ENCODE measurements around the gene BMP8A.

Gene BMP8A

DNA sequence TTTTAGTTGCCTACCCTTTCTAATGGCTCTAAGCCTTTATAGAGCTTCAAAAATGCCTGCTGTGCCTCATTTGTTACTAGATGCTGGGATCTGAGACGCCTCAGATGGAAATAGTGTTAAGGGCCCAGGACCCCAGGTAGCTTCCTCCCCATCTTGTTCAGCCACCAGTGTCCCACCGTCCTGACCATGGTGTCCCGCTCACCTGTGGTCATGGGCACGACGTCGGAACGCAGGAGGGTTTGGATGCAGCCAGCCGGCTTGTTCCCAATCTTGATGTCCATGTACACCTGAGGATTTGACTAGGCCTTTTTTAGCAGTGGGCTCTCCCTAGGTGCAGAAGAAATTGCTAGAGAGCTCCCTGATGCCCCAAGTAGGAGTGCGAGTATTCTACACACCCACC lies 54.1 kb downstream of the BMP8A start:
- H3K36me3 ChIP-seq (ENCODE audit: insufficient read depth, low read length), result no peaks in the 10 kb centered on the region; the same call in 1 of the 2 replicates
- H3K9ac ChIP-seq (ENCODE audit: low read depth, low read length), result no peak overlapping the region
- H3K9me3 ChIP-seq (ENCODE audit: control insufficient read depth, insufficient read depth, low read length), result no peaks in the 10 kb centered on the region
- H3K4me1 ChIP-seq (ENCODE audit: insufficient read depth, low read length), result no peaks in the 10 kb centered on the region

DNA sequence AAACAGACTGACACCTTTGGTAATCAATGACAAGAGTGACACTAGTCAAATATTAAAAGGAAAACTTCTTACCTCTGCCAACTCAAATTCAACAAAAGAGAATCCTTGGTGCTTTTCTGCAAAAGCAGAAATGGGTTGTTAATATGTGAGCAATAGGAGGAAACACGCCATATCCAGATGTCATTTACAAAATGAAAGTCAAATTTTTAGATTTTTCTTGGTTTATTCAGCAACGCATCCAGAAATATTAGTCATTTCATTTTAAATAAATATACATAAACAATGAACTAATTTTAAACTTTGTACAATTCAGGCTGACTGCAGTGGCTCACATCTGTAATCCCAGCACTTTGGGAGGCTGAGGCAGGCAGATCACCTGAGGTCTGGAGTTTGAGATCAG lies 62.8 kb downstream of the BMP8A start:
- no peaks in the 10 kb centered on the region for H3K4me1 ChIP-seq (ENCODE audit: insufficient read depth, low read length)
- H3K36me3 ChIP-seq (ENCODE audit: insufficient read depth, low read length), result no peaks in the 10 kb centered on the region
- no peaks in the 10 kb centered on the region for H3K9me3 ChIP-seq (ENCODE audit: control insufficient read depth, insufficient read depth, low read length)
- H3K9ac ChIP-seq (ENCODE audit: low read depth, low read length), result no peak overlapping the region

DNA sequence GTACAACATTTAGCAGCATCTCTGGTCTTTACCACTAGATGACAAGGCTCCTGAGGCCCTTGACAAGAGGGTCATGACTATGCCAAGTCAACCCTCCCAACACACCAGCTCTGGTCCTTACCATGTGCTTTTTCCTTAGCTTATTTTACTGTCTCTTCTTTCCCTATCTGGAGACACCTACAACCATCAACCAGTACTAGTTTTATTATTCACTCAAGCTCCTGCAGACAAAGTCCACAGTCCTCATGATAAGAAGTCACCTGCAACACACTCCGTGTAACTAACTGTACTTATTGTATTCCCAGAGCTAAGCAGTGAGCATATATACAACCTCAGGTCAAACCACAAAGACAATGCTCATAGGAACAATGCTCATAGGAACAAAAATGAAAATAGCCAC lies 69.8 kb downstream of the BMP8A start:
- H3K36me3 ChIP-seq (ENCODE audit: insufficient read depth, low read length), result peaks cover 45% of the 10 kb centered on the region
- no peaks in the 10 kb centered on the region for H3K9me3 ChIP-seq (ENCODE audit: control insufficient read depth, insufficient read depth, low read length)

DNA sequence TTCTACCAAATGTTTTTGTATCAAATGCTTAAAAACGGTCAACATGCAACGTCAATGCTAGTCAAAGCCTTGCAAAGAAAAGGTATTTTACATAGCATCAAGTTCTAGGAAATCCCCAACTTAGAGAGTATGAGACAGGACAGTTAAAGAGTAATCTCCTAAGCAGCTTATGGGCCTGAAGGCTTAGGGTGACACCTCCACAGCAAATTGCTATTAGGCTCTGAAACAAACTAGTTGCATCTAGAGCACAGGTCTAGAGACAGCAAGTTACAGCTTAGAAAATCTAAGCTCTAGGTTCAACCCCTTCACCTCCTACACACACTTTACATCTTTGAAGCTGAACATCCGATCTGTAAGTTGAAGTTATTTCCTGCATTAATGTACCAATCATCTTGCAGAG lies 71.5 kb downstream of the BMP8A start:
- H3K36me3 ChIP-seq (ENCODE audit: insufficient read depth, low read length), result peaks cover 57% of the 10 kb centered on the region
- H3K9me3 ChIP-seq (ENCODE audit: control insufficient read depth, insufficient read depth, low read length), result no peaks in the 10 kb centered on the region
- no peaks in the 10 kb centered on the region for H3K4me1 ChIP-seq (ENCODE audit: insufficient read depth, low read length)
- no peak overlapping the region for H3K9ac ChIP-seq (ENCODE audit: low read depth, low read length)

More for the DNA sequence above, 69.8 kb downstream of the BMP8A start:
- Histone ChIP-seq H3K9ac (ENCODE audit: low read depth, low read length) (no peak overlapping the region), H3K4me1 (ENCODE audit: insufficient read depth, low read length) (no peaks in the 10 kb centered on the region)

DNA sequence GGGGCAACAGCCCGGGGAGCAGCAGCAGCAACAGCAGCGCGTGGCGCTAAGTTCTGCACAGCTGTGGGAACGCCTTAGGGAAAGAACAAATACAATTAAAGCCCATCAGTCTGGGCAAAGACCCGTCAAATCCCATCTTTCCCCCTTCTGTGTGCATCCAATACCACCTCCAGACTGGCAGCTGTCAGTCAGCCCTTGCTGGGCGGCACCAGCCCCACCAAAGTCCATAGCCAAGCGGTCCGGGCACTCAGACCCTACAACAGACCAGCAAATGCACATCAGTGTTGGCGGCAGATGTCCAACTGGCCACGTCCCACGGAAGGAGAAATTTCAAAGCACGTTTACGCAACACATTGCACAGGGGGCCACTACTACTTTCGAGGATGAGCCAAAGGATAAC lies 72.2 kb downstream of the BMP8A start:
- Histone ChIP-seq H3K4me1 (ENCODE audit: insufficient read depth, low read length) (no peaks in the 10 kb centered on the region), H3K36me3 (ENCODE audit: insufficient read depth, low read length) (peaks cover 59% of the 10 kb centered on the region), H3K9ac (ENCODE audit: low read depth, low read length) (no peak overlapping the region), H3K9me3 (ENCODE audit: control insufficient read depth, insufficient read depth, low read length) (no peaks in the 10 kb centered on the region)

DNA sequence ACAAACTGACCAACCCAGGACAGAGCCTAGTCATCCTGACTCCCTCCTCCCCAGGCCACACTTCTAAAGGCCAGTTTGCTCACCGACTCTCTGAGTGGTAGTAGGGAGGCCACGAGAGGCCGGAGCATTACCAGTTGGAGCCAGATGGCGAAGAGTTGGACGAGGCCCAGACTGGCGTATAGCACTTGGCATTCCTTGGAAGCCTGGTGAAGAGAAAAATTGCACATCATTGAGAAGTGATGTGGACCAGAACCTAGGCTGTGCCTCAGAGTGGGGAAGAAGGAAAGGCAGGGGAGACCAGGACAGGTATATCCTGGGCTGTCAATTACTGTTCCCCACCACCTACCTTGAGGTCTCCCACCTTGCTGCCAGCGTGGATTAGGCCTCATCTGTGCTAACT lies 72.9 kb downstream of the BMP8A start:
- no peak overlapping the region for H3K9ac ChIP-seq (ENCODE audit: low read depth, low read length)
- H3K9me3 ChIP-seq (ENCODE audit: control insufficient read depth, insufficient read depth, low read length), result no peaks in the 10 kb centered on the region
- H3K36me3 ChIP-seq (ENCODE audit: insufficient read depth, low read length), result peaks cover 65% of the 10 kb centered on the region
- no peaks in the 10 kb centered on the region for H3K4me1 ChIP-seq (ENCODE audit: insufficient read depth, low read length)

DNA sequence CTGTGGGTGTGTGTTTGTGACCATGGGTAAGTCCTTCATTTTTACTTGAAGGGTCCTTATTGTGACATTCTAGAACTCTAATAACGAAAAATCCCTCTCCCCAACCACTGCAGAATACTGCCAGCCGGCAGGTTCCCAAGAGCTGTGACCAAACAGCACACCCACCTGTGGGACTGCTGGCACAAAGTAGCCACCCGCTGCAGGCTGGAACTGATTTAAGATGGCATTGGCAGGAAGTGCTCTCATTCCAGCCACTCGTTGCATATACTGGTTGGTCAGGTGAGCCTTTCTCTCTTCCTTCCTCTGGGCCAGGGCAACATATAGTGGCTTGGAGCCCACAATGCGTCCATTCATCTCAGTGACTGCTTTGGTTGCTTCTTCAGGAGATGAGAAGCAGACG lies 73.5 kb downstream of the BMP8A start:
- no peaks in the 10 kb centered on the region for H3K9me3 ChIP-seq (ENCODE audit: control insufficient read depth, insufficient read depth, low read length)

DNA sequence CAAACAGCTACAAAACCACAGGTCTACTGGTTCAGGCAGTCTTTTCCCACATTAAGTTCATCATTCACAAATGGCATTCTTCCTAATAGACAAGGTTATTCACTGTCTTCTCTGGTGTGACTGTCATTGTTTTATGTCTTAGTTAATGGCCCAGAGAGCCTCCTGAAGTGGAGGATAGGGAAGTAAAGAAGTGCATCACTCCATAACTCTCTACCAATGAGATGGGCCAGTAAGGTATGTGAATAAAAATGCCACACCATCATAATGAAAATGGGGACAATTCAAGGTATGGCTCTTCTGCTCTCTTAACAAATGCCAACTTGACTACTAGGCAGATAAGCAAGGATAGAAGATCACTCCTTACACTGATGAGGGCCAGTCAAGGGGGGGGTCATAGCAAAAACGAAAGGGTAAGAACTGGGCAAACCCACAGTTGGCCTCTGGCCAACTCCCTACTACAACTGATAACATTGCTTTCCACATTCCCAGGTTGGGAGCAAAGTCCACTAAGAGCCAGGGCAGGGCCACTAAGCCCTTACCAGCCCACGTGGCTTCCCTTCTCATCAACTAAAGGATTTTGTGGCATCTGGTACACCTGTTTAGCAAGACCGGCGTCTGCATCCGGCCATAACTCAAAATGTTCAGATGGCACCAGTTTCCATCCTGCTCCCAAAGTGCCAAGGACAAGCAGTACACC lies 75.2 kb downstream of the BMP8A start:
- H3K9ac ChIP-seq (ENCODE audit: low read depth, low read length), result no peak overlapping the region
- H3K9me3 ChIP-seq (ENCODE audit: control insufficient read depth, insufficient read depth, low read length), result no peaks in the 10 kb centered on the region
- no peaks in the 10 kb centered on the region for H3K4me1 ChIP-seq (ENCODE audit: insufficient read depth, low read length)
- peaks cover 76% of the 10 kb centered on the region for H3K36me3 ChIP-seq (ENCODE audit: insufficient read depth, low read length)

More for the DNA sequence above, 73.5 kb downstream of the BMP8A start:
- H3K4me1 ChIP-seq (ENCODE audit: insufficient read depth, low read length), result no peaks in the 10 kb centered on the region
- H3K36me3 ChIP-seq (ENCODE audit: insufficient read depth, low read length), result peaks cover 70% of the 10 kb centered on the region
- no peak overlapping the region for H3K9ac ChIP-seq (ENCODE audit: low read depth, low read length)

DNA sequence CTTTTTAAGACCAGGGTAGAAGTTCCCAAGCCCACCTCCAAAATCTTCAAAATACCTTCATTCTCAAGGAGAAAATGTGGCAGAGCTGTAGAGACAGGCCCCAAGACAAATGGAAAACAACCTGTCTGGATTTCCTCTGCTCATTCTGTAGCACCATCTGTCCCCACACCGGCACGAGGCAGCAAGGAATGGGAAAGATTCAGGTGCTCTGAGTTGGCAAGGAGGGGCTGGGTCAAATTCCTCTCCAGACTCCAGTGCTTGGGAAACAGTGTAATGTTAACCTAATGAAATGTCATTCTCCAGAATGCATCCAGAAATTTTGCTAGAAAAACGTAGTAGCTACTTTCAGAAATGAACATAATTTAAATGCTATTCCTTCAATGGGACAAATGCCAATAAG lies 75.9 kb downstream of the BMP8A start:
- Histone ChIP-seq H3K9ac (ENCODE audit: low read depth, low read length) (no peak overlapping the region), H3K4me1 (ENCODE audit: insufficient read depth, low read length) (no peaks in the 10 kb centered on the region), H3K36me3 (ENCODE audit: insufficient read depth, low read length) (peaks cover 77% of the 10 kb centered on the region), H3K9me3 (ENCODE audit: control insufficient read depth, insufficient read depth, low read length) (no peaks in the 10 kb centered on the region)

DNA sequence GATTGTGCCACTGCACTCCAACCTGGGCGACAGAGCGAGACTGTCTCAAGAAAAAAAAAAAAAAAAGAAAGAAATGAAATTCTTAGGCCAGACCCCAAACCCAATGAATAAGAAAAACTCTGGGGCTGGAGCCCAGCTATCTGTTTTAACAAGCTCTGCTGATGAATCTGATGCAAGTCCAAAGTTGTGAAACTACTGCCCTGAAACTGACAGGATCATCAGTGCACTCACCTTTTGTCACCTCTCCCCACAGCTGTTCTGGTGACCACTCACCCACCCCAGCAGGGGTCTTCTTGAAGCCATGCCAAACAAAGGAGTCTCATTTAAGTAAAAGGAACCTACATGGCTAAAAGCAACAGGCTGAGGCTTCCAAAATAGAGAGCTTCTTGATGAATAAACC lies 76.8 kb downstream of the BMP8A start:
- no peaks in the 10 kb centered on the region for H3K9me3 ChIP-seq (ENCODE audit: control insufficient read depth, insufficient read depth, low read length)

DNA sequence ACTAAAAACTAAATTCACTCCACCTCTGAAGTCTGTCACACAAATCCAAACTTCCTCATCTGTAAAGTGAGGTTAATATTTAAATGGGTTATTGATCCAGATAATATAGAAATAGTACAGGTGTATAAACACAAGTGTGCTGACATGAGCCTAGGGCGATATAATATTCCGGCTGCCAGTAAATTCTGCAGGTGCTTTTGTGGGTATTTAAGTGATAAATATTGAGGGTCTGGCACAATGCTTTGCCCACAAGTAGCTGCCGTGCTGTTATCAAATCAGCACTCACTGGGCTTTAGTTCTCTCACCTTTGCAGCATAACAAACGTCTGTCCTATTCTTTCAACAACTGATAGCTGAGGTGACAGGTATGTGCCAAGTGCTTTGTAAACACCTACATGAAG lies 77.6 kb downstream of the BMP8A start:
- Histone ChIP-seq H3K4me1 (ENCODE audit: insufficient read depth, low read length) (peaks cover 5% of the 10 kb centered on the region; the same call in 1 of the 2 replicates), H3K36me3 (ENCODE audit: insufficient read depth, low read length) (peaks cover 71% of the 10 kb centered on the region), H3K9me3 (ENCODE audit: control insufficient read depth, insufficient read depth, low read length) (no peaks in the 10 kb centered on the region), H3K9ac (ENCODE audit: low read depth, low read length) (no peak overlapping the region)

More for the DNA sequence above, 76.8 kb downstream of the BMP8A start:
- Histone ChIP-seq H3K36me3 (ENCODE audit: insufficient read depth, low read length) (peaks cover 75% of the 10 kb centered on the region), H3K9ac (ENCODE audit: low read depth, low read length) (no peak overlapping the region), H3K4me1 (ENCODE audit: insufficient read depth, low read length) (no peaks in the 10 kb centered on the region; the same call in 1 of the 2 replicates)

DNA sequence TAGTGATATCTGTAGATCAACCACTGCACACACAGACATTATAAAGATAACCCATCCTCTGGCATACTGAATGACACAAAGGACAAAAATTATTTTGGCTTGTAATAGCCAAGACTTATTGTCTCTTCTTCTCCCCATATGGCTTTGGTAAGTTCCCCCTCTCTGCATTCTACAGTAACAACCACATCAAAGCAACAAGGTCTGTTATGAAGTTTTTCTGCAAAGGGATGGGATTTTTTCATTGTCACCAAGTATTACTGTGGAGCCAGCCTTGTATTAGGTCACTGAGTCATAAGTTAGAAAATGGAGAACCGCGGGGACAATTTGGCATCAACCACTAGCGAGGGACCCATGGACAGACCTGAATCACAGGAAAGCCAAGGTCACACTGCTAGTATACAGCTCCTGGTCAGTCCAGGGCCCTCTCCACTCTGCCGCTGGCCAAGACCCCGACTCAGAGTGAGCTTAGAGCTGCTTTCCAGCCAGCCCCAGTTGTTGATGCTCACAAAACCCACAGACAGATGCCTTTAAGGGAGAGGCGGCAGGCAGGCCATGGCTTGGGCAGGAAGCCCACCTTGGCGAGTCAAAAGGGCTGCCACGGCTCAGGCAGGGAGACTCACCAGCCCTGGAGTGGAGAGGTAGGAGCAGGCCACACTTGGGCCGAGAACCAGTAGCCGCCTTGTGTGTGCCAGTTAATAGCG lies 79.2 kb downstream of the BMP8A start:
- H3K4me1 ChIP-seq (ENCODE audit: insufficient read depth, low read length), result peaks cover 15% of the 10 kb centered on the region; the same call in 1 of the 2 replicates
- H3K9me3 ChIP-seq (ENCODE audit: control insufficient read depth, insufficient read depth, low read length), result no peaks in the 10 kb centered on the region
- H3K9ac ChIP-seq (ENCODE audit: low read depth, low read length), result no peak overlapping the region
- peaks cover 60% of the 10 kb centered on the region for H3K36me3 ChIP-seq (ENCODE audit: insufficient read depth, low read length)

DNA sequence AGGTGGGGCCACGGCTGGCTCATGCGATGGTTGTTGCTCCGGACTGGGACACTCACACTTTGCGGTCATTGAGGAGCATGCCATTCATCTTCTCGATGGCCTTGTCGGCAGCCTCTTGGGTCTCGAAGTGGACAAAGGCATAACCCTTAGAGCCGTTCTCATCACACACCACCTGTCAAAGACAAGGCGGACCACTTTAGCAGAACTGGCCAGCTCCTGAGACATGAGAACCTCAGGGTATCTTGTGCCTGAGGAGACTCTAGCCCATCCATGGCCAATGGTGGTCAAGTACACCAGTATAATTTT lies 79.7 kb downstream of the BMP8A start:
- no peaks in the 10 kb centered on the region for H3K9me3 ChIP-seq (ENCODE audit: control insufficient read depth, insufficient read depth, low read length)
- H3K36me3 ChIP-seq (ENCODE audit: insufficient read depth, low read length), result peaks cover 59% of the 10 kb centered on the region
- H3K9ac ChIP-seq (ENCODE audit: low read depth, low read length), result no peak overlapping the region
- H3K4me1 ChIP-seq (ENCODE audit: insufficient read depth, low read length), result peaks cover 15% of the 10 kb centered on the region; the same call in 1 of the 2 replicates

DNA sequence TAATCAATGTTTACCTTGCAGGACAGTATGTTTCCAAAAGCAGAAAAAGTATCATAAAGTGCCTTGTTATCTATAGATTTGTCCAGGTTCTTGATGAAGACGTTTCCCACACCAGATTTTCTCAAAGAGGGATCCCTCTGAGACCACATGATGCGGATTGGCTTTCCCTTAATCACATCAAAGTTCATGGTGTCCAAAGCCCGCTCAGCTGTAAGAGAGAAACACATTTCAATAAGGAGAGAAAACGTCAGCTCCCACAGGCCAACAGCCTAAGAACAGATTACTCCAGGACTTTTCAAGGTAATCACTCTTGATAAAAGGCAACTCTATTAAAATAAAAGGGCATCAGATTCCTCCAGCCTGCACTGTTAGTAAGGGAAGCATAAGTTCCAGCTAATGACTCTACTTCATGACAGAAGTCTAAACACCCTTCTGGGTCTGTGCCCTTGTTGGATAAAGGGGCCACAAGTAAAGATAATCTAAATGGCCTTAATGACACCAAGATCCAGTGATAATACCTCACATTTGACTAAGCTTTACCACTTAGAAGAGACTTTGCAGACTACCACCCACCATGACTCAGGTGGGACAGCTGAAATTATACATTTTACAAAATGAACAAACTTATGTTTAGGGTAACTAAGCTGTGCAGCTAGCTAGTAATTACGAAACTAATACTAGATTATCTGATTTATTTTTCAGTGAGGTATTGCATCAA lies 81.1 kb downstream of the BMP8A start:
- H3K36me3 ChIP-seq (ENCODE audit: insufficient read depth, low read length), result peaks cover 47% of the 10 kb centered on the region
- H3K9me3 ChIP-seq (ENCODE audit: control insufficient read depth, insufficient read depth, low read length), result no peaks in the 10 kb centered on the region
- peaks cover 15% of the 10 kb centered on the region; the same call in 1 of the 2 replicates for H3K4me1 ChIP-seq (ENCODE audit: insufficient read depth, low read length)
- H3K9ac ChIP-seq (ENCODE audit: low read depth, low read length), result no peak overlapping the region

DNA sequence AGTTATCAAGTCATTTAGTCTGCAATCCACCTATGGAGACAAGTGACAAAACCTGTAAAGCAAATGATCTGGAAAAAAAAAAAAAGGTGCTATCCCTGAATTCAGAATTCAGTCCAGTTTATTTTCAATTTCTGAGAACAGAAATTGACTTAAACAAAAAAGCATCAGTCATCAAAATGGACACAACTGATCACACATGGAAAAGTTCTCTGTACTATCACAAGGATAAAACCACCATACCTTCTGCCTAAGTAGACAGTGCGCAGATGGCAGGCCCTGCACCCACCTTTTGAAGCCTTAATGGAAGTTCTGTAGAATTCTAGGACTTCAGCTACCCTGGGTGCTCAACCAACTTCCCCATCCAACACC lies 81.6 kb downstream of the BMP8A start:
- H3K9me3 ChIP-seq (ENCODE audit: control insufficient read depth, insufficient read depth, low read length), result no peaks in the 10 kb centered on the region
- H3K36me3 ChIP-seq (ENCODE audit: insufficient read depth, low read length), result peaks cover 47% of the 10 kb centered on the region
- H3K9ac ChIP-seq (ENCODE audit: low read depth, low read length), result no peak overlapping the region
- peaks cover 15% of the 10 kb centered on the region; the same call in 1 of the 2 replicates for H3K4me1 ChIP-seq (ENCODE audit: insufficient read depth, low read length)

Data from ES-I3 (cell line).